ENCODE data around the gene GAL3ST3.

- no peak for TF ChIP-seq POLR2AphosphoS5 (IDR thresholded peaks at IDR 0.05)
- TF ChIP-seq, protein P1, sequence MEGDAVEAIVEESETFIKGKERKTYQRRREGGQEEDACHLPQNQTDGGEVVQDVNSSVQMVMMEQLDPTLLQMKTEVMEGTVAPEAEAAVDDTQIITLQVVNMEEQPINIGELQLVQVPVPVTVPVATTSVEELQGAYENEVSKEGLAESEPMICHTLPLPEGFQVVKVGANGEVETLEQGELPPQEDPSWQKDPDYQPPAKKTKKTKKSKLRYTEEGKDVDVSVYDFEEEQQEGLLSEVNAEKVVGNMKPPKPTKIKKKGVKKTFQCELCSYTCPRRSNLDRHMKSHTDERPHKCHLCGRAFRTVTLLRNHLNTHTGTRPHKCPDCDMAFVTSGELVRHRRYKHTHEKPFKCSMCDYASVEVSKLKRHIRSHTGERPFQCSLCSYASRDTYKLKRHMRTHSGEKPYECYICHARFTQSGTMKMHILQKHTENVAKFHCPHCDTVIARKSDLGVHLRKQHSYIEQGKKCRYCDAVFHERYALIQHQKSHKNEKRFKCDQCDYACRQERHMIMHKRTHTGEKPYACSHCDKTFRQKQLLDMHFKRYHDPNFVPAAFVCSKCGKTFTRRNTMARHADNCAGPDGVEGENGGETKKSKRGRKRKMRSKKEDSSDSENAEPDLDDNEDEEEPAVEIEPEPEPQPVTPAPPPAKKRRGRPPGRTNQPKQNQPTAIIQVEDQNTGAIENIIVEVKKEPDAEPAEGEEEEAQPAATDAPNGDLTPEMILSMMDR (IDR thresholded peaks at IDR 0.05): no peak
- no peak for TF ChIP-seq POLR2A (IDR thresholded peaks at IDR 0.05)
These were observed 11.2 kb upstream of the GAL3ST3 start for GRCh38 chr11:66059966-66060680.

All from sigmoid colon (tissue), 4 donors.